ENCODE data around the gene TFCP2. TPM values are rescaled to one million over a fixed set of nuclear protein-coding genes. Genes with fewer than 3 reads are reported as not detected.
"Not testable (repeated sequence)": the region's sequence is repeated elsewhere in the genome, so short reads cannot be mapped to it uniquely, and the experiment has no call there.

The TFCP2 gene
- 10 to 100 TPM; 32.9 to 33.7 (median 33.1) TPM for total RNA-seq

GRCh38 chr12:51172515-51173431, at the start of gene TFCP2:
TFCP2 (minus strand) TSS chr12:51173135; CDS start chr12:51172422, 713 bp downstream.
- Mint-ChIP-seq H3K4me1 (ENCODE audit: low read depth) (peaks cover 14% of the 10 kb centered on the region), H3K36me3 (ENCODE audit: insufficient read depth) (peaks cover 2% of the 10 kb centered on the region), H3K9me3 (no peaks in the 10 kb centered on the region), H3K4me3 (peak within 1 kb of the TSS; percentile 79), H3K27me3 (ENCODE audit: low read depth) (no peaks in the 10 kb centered on the region)
- peak; percentile 91 for DNase-seq
- peak; percentile 99 to 100 for ATAC-seq

GRCh38 chr12:51222461-51222860, 49.5 kb upstream of the TFCP2 start:
- no peaks in the 10 kb centered on the region for H3K9me3 Mint-ChIP-seq
- ATAC-seq (no peak), DNase-seq (no peak)
- no peaks in the 10 kb centered on the region for H3K27me3 Mint-ChIP-seq (ENCODE audit: low read depth)
- no peaks in the 10 kb centered on the region for H3K36me3 Mint-ChIP-seq (ENCODE audit: insufficient read depth)
- peaks cover 13% of the 10 kb centered on the region for H3K4me1 Mint-ChIP-seq (ENCODE audit: low read depth)
- H3K4me3 Mint-ChIP-seq, result no peak overlapping the region

GRCh38 chr12:51219857-51220256, 46.9 kb upstream of the TFCP2 start:
- peaks cover 19% of the 10 kb centered on the region for H3K4me1 Mint-ChIP-seq (ENCODE audit: low read depth)
- not testable (repeated sequence) for DNase-seq; ATAC-seq; H3K36me3 Mint-ChIP-seq (ENCODE audit: insufficient read depth); H3K4me3 Mint-ChIP-seq; H3K9me3 Mint-ChIP-seq; H3K27me3 Mint-ChIP-seq (ENCODE audit: low read depth)

- DNase-seq (no peak), ATAC-seq (no peak)
- peaks cover under 1% of the 10 kb centered on the region for H3K36me3 Mint-ChIP-seq (ENCODE audit: insufficient read depth)
- H3K27me3 Mint-ChIP-seq (ENCODE audit: low read depth), result no peaks in the 10 kb centered on the region
- H3K9me3 Mint-ChIP-seq, result no peaks in the 10 kb centered on the region
- H3K4me1 Mint-ChIP-seq (ENCODE audit: low read depth), result peaks cover 19% of the 10 kb centered on the region
- H3K4me3 Mint-ChIP-seq, result peak overlapping the region; percentile 92
These were observed 46.4 kb upstream of the TFCP2 start for GRCh38 chr12:51219322-51219721.

- Mint-ChIP-seq H3K9me3 (no peaks in the 10 kb centered on the region), H3K36me3 (ENCODE audit: insufficient read depth) (peaks cover 4% of the 10 kb centered on the region), H3K4me1 (ENCODE audit: low read depth) (peaks cover 19% of the 10 kb centered on the region), H3K27me3 (ENCODE audit: low read depth) (no peaks in the 10 kb centered on the region), H3K4me3 (peak overlapping the region; percentile 92)
- DNase-seq (no peak), ATAC-seq (no peak)
These were observed 45.7 kb upstream of the TFCP2 start for GRCh38 chr12:51218607-51219161.

- H3K4me3 Mint-ChIP-seq, result peak within 1 kb of the TSS; percentile 92
- H3K9me3 Mint-ChIP-seq, result no peaks in the 10 kb centered on the region
- H3K27me3 Mint-ChIP-seq (ENCODE audit: low read depth), result no peaks in the 10 kb centered on the region
- DNase-seq, result peak; percentile 61
- peaks cover 4% of the 10 kb centered on the region for H3K36me3 Mint-ChIP-seq (ENCODE audit: insufficient read depth)
- peak; percentile 85 for ATAC-seq
- H3K4me1 Mint-ChIP-seq (ENCODE audit: low read depth), result peaks cover 19% of the 10 kb centered on the region
These were observed 45.2 kb upstream of the TFCP2 start, which contains the start of gene POU6F1 for GRCh38 chr12:51217968-51218606. POU6F1 (minus strand) TSS chr12:51218062; CDS start chr12:51206836, 11,226 bp downstream.

GRCh38 chr12:51217133-51217967, 44.4 kb upstream of the TFCP2 start:
- peak; percentile 53 to 58 for ATAC-seq
- H3K9me3 Mint-ChIP-seq, result no peaks in the 10 kb centered on the region
- H3K36me3 Mint-ChIP-seq (ENCODE audit: insufficient read depth), result peaks cover 4% of the 10 kb centered on the region
- peak; percentile 34 for DNase-seq
- no peaks in the 10 kb centered on the region for H3K27me3 Mint-ChIP-seq (ENCODE audit: low read depth)
- peaks cover 19% of the 10 kb centered on the region for H3K4me1 Mint-ChIP-seq (ENCODE audit: low read depth)
- peak overlapping the region; percentile 92 for H3K4me3 Mint-ChIP-seq

GRCh38 chr12:51216642-51217041, 43.7 kb upstream of the TFCP2 start:
- Mint-ChIP-seq H3K36me3 (ENCODE audit: insufficient read depth) (peaks cover 4% of the 10 kb centered on the region), H3K9me3 (no peaks in the 10 kb centered on the region), H3K4me1 (ENCODE audit: low read depth) (peaks cover 19% of the 10 kb centered on the region), H3K27me3 (ENCODE audit: low read depth) (no peaks in the 10 kb centered on the region), H3K4me3 (peak overlapping the region; percentile 75)
- no peak for ATAC-seq
- DNase-seq, result no peak

- ATAC-seq (no peak), DNase-seq (no peak)
- no peak overlapping the region for H3K4me3 Mint-ChIP-seq
- H3K9me3 Mint-ChIP-seq, result no peaks in the 10 kb centered on the region
- H3K4me1 Mint-ChIP-seq (ENCODE audit: low read depth), result peaks cover 19% of the 10 kb centered on the region
- no peaks in the 10 kb centered on the region for H3K27me3 Mint-ChIP-seq (ENCODE audit: low read depth)
- H3K36me3 Mint-ChIP-seq (ENCODE audit: insufficient read depth), result peaks cover 4% of the 10 kb centered on the region
These were observed 42.0 kb upstream of the TFCP2 start for GRCh38 chr12:51214895-51215294.

GRCh38 chr12:51210690-51211395, 37.9 kb upstream of the TFCP2 start:
- Mint-ChIP-seq H3K4me1 (ENCODE audit: low read depth) (no peaks in the 10 kb centered on the region), H3K27me3 (ENCODE audit: low read depth) (no peaks in the 10 kb centered on the region), H3K4me3 (no peak overlapping the region), H3K36me3 (ENCODE audit: insufficient read depth) (peaks cover 6% of the 10 kb centered on the region), H3K9me3 (no peaks in the 10 kb centered on the region)
- DNase-seq (no peak), ATAC-seq (no peak)

GRCh38 chr12:51209259-51209658, 36.3 kb upstream of the TFCP2 start:
- no peak for ATAC-seq
- H3K9me3 Mint-ChIP-seq, result no peaks in the 10 kb centered on the region
- no peak for DNase-seq
- H3K4me3 Mint-ChIP-seq, result no peak overlapping the region
- no peaks in the 10 kb centered on the region for H3K4me1 Mint-ChIP-seq (ENCODE audit: low read depth)
- H3K27me3 Mint-ChIP-seq (ENCODE audit: low read depth), result no peaks in the 10 kb centered on the region
- peaks cover 4% of the 10 kb centered on the region for H3K36me3 Mint-ChIP-seq (ENCODE audit: insufficient read depth)

- ATAC-seq, result no peak
- Mint-ChIP-seq H3K9me3 (no peaks in the 10 kb centered on the region), H3K36me3 (ENCODE audit: insufficient read depth) (peaks cover 2% of the 10 kb centered on the region), H3K4me1 (ENCODE audit: low read depth) (peaks cover 5% of the 10 kb centered on the region), H3K27me3 (ENCODE audit: low read depth) (no peaks in the 10 kb centered on the region), H3K4me3 (no peak overlapping the region)
- DNase-seq, result no peak
These were observed 35.2 kb upstream of the TFCP2 start for GRCh38 chr12:51208016-51208660.

GRCh38 chr12:51205350-51205749, 32.4 kb upstream of the TFCP2 start:
- Mint-ChIP-seq H3K4me1 (ENCODE audit: low read depth) (peaks cover 18% of the 10 kb centered on the region), H3K9me3 (no peaks in the 10 kb centered on the region), H3K4me3 (no peak overlapping the region), H3K36me3 (ENCODE audit: insufficient read depth) (peaks cover 2% of the 10 kb centered on the region), H3K27me3 (ENCODE audit: low read depth) (no peaks in the 10 kb centered on the region)
- ATAC-seq, result no peak
- DNase-seq, result no peak
